GM12873 (cell line): Measurements from ENCODE around the gene MAPK8IP3.

ENCODE experiments used
- TF ChIP-seq, protein P1 (sequence below): IDR thresholded peaks from 2 replicates; pipeline ENCODE4 v1.5.1; 2012; ENCODE audit warnings: low read depth, mild to moderate bottlenecking, moderate library complexity, low read length, control low read depth; ENCODE audit not compliant: insufficient read depth; ENCODE audit errors: missing control alignments

The MAPK8IP3 gene

GRCh38 chr16:1771864-1772361 is 65.9 kb downstream of the MAPK8IP3 start:
- TF ChIP-seq, protein P1, sequence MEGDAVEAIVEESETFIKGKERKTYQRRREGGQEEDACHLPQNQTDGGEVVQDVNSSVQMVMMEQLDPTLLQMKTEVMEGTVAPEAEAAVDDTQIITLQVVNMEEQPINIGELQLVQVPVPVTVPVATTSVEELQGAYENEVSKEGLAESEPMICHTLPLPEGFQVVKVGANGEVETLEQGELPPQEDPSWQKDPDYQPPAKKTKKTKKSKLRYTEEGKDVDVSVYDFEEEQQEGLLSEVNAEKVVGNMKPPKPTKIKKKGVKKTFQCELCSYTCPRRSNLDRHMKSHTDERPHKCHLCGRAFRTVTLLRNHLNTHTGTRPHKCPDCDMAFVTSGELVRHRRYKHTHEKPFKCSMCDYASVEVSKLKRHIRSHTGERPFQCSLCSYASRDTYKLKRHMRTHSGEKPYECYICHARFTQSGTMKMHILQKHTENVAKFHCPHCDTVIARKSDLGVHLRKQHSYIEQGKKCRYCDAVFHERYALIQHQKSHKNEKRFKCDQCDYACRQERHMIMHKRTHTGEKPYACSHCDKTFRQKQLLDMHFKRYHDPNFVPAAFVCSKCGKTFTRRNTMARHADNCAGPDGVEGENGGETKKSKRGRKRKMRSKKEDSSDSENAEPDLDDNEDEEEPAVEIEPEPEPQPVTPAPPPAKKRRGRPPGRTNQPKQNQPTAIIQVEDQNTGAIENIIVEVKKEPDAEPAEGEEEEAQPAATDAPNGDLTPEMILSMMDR: no peak

GRCh38 chr16:1772362-1772907 is 66.4 kb downstream of the MAPK8IP3 start, which contains the start of gene EME2:
Gene EME2 (plus strand): TSS chr16:1772810. CDS start chr16:1773228, 418 bp downstream.
- TF ChIP-seq, protein P1: no peak

DNA sequence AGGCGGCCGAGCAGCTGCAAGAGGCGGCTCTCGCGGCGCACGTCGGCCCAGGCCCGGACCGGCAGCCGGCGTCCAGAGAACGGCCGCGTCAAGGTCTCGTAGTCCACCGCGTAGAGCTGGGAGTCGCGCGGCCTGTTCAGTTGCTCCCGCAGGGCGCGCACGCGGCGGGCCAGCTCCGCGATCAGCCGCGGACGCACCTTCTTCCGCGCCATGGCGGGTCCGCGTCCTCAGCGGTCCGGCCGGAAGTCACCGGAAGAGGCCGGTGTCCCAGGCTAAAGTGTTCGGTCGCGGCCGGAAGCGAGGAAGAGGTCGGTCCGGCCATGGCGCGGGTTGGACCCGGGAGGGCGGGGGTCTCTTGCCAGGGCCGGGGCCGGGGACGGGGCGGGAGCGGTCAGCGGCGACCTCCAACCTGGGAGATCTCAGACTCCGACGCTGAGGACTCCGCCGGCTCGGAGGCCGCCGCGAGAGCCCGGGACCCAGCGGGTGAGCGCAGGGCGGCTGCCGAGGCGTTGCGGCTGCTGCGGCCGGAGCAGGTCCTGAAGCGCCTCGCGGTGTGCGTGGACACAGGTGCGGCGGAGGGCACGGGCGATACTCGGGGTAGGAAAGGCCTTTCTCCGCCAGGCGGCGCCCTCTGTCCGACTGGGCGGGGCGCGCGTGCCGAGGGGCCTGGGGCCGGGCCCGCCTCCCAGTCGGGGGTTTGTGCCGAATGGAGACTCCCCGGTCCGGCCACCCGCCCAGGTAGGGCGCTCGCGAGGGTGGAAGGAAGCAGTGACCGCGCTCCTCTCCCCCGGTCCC is 67.1 kb downstream of the MAPK8IP3 start, which contains the start of gene MRPS34:
Gene MRPS34 (minus strand): TSS at position 227 of the 795 bp plus-strand sequence. CDS start 15 bp downstream, at position 212.
- TF ChIP-seq, protein P1: peak; percentile 84

GRCh38 chr16:1773703-1774447 is 67.9 kb downstream of the MAPK8IP3 start:
- TF ChIP-seq, protein P1: no peak

DNA sequence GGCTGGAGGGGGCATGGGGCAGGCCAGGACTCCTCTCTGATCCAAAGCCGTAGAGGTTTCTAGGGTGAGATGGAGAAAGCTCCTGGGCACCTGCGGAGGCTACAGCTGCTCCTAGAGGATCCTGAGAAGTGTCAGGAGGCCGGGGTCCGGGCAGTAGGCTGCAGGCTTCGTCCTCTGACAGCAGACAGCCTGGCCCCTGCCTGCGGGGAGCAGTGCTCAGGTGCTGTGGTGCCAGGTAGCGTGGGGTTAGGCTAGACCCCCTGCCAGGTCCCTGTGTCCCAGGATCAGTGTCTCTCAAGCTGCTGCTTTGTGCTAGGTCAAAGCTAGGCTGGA is 68.4 kb downstream of the MAPK8IP3 start:
- TF ChIP-seq, protein P1: no peak

GRCh38 chr16:1775006-1775845 is 69.2 kb downstream of the MAPK8IP3 start:
- TF ChIP-seq, protein P1: no peak
